ENCODE results near the gene RIMS1.
"Not testable (repeated sequence)": the region's sequence is repeated elsewhere in the genome, so short reads cannot be mapped to it uniquely, and the experiment has no call there.

RIMS1 gene

DNA sequence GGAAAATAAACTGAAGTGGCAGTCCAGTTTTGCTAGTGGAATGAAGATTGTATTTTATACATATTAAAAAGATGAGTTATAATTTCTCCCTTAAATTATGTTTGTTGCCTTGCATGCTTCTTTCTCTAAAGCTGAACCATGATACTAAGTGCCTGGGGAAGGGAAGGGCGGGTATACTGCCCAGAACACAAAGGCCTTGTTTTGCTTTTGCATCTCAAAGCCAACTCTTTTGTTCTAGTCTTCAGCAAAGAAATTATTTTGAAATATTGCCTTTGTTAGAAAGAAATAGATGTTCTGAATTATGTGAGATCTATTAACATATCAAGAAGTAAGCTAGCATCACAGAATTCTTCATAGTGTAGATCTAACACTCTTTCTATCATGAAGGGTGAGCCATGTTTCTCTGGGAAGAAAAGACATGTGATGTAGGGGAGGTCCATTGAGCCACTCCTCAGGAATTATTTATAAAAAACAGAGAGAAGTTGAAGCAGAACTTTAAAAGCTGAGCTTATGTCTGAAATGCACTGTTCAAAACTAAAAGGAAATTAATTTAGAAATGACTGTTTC lies 108.4 kb downstream of the RIMS1 start:
- no peak for DNase-seq

DNA sequence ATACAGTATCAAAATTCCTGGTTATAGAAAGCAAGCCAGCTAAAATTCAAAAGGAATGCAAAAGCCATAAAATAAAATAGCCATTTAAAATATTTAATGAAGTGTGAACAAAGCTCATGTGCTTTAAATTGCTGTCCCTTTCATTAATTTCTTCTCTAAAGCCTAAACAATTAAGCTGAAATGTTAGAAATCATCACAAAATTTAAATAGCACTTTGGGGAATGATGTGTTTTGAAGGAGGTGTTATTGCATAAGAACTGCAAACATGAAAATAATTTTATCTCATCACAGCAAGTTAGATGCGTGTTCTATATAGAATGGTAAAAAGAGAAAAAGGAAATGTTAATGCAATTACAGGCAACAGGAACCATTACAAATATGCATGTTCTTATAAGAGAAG lies 111.0 kb downstream of the RIMS1 start:
- DNase-seq: no peak

DNA sequence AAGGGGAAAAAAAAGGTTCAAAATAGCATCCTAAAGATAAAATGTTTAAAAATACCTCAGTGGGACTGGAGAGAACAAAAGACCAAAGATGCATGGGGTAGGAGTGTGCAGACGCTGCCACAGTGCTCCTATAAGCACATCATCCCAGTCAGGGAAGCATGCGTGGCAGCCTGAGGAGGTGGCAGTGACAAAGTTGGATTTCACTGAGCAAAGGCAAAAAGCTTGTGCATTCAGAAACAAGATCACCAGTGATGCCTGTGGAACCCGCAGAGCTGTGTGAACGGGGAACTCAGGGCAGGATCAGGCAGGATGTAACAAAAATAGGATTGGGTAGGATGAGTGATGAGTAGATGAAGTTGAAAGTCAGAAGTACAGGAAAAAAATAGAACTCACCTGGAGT lies 116.1 kb downstream of the RIMS1 start:
- no peak for DNase-seq

DNA sequence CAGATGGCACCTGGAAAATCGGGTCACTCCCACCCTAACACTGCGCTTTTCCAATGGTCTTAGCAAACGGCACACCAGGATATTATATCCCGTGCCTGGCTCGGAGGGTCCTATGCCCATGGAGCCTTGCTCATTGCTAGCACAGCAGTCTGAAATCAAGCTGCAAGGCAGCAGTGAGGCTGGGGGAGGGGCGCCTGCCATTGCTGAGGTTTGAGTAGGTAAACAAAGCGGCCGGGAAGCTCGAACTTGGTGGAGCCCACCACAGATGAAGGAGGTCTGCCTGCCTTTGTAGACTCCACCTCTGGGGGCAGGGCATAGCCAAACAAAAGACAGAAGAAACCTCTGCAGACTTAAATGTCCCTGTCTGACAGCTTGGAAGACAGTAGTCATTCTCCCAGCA lies 120.2 kb downstream of the RIMS1 start:
- not testable (repeated sequence) for DNase-seq

DNA sequence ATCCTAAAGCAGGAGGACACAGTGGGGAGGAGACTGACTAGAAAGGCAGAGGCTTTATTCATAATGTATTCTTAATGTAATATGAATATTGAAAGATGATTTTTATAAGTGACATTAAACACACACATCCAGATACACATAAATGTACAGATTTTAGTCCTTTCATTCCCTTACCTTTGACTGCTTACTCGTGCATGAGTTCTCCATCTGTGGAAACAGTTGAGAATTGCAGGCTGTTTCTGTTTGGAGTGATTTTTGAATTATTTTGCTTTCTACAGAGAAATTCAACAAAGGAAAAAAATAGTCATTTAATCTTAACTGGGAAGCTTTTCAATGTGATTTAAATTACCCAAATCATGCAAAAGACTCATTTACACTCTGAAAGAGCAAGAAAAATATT lies 136.5 kb downstream of the RIMS1 start:
- no peak for DNase-seq

DNA sequence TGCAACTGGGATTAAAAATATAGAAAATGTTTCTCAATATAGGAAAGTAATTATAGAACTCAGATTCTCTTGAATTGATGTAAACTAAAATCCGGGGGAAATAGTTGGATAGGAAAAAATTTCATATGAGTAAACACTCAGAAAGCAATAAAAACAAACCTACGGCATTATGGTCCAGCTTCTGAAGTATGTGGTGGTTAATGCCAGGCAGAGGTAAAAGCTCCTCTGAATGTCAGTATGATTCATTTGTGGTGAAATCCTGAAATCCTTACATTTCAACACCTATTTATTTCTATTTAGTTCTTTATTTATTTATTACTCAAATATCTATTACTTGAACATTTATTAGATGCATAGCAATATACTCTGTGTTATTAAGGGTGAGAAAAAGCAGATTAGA lies 145.1 kb downstream of the RIMS1 start:
- no peak for DNase-seq

DNA sequence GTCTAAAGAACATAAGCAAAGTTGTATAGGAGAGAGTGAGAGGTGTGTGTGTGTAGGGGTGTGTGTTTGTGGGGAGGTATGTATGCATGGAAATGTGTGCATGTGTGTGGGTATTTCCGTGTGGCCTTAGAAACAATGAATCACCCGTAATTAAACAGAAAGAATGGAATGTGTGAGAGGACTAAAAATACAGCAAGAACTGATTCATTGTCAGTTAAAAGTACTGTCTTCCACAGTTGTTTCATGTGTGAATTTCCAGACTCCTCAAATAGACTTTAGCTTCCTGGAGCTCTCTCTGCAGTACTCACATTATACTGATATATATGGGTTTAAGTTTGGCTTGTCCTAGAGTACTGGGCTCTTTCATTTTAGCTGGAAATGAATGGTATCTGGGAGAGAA lies 145.7 kb downstream of the RIMS1 start:
- DNase-seq: no peak

DNA sequence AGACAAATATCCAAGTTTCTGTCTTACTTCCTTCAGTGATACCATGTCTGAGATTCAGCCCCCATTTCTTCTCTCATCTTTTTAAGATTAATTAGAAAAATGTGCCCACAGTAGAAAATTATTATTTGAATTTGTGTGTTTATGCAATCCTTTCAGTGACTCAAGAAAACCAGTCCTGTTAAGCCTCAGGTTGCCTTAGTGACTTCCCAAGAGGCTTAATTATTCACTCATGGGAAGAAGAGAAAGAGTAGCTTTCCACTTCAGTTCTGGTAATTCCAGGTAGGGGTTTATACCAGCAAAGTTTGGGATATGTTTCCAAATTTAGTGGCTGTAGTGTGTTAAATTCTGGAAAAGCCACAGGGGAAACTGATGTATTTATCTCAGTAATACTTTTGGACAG lies 149.1 kb downstream of the RIMS1 start:
- no peak for DNase-seq

DNA sequence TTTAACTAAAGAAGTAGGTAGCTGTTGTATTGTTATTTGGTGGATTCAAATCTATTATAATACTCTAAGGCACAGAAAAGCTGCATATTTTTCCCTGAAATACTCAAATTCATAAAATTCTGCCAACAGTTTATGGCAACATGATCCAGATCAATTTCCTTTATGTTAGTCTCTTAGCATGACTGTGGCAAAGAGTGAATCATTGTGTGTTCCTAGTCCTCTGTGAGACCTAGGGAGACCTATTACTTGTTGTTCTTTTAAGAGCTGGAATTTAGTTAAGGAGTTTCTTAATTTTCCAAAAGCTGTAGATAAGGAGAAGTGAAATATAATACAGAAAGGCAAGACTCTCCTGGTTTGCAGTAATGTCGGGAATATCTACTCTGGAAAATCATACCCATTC lies 149.6 kb downstream of the RIMS1 start:
- DNase-seq: no peak

DNA sequence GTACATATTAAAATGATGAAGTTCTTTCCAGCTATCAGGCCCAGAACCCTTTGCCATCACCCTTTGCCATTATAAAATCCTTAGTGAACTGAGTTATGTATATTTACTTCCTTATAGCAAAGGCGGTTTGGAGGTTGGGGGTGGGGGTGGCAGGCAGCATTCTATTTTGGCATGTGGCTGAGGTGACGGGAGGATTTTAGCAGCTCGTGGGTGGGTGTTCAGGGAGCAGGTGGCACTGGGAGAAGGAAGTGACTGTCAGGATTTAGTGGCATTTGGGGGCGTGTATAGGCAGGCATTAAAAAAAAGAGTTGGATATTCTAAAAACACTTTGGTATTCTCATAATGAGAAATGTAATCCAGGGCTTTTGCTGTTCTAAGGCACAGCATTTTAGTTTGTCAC lies 150.7 kb downstream of the RIMS1 start:
- no peak for DNase-seq

DNA sequence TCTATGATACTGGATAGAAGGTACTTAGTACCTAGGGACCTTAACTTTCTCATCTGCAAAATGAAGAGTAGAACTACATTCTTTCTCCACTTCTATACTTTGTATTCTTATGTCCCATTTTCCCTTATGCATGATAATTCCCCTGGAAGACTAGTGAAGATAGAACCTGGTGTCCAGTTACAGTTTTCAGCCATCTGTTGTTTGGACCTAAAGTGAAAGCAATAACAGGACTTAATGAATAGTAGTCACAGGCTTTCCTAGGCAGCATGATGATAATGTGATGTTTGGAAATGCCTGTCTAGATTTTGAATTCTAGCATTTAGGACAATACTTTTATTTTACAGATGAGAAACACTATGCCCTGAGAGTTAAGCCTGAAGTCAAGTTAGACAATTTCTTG lies 153.8 kb downstream of the RIMS1 start:
- no peak for DNase-seq

DNA sequence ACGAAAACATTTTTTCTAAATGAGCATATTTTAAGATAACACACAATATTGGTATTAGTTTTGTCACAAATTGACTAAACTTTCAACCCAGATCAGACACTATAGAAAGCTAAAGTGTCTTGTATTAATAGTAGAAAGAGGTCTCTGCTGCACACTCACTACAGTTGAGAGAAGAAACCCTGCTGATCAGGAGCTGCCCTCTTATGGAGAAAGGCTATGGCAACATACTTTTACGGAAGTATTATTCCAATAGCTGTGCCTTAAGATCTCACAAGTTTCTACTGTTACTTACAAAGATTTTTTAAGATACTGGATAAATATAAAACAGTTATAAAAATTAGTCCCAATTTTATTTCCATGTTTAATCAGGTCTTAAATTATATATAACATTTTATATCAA lies 155.7 kb downstream of the RIMS1 start:
- no peak for DNase-seq

DNA sequence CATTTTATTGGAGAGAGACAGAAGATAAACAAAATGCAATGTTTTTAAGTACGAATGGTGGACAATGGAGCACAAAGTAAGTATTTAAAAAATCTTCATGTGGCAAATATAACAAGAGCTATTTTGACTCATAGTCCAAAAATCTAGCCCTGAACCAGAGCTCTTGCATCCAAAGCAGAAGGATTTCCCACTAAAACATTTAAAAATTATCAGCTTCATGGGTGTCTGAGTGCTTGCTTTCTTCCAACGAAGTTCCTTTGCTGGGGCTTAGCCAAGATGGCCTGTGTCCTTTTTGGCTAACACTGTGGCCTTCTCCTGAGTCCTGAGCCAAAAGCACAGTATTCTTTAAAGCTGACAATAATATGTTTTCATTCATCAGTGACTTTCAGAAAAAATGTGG lies 161.7 kb downstream of the RIMS1 start:
- no peak for DNase-seq

DNA sequence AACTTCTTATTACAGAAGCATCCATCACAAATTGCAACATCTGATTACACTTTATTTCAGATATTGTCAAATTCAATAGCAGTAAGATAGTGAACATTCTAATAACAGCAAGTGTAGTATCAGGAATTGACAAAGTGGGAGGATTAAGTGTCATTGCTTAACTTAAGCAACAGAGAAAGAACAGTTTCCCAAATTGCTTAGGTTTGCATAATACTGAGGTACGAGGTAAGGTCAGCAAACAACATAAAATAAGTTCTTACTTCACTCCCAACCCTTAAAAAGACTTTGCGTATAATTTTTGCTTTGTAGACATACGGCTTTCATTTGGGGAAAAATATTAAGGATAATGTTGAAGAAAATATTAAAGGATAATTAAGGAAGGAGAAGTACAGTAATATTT lies 163.0 kb downstream of the RIMS1 start:
- DNase-seq: no peak

DNA sequence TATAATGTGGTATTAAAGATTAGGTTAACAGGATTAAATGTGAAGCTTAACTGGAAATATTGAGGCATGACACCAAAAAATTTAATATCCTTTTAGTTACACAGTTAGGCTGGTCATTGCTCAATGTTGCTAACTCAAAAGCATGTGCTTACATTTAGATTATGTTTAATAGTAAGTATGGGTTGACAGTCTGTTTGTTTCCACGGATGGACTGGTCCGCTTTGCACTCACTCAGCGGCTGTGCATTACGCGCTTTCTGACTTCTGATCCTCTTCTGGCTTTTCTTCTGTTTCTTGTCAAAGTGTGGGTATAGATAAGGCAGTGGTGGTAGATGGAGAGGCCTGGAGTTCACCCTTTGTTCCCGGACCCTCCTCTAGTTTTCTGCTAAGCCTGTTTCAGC lies 174.9 kb downstream of the RIMS1 start:
- no peak for DNase-seq

DNA sequence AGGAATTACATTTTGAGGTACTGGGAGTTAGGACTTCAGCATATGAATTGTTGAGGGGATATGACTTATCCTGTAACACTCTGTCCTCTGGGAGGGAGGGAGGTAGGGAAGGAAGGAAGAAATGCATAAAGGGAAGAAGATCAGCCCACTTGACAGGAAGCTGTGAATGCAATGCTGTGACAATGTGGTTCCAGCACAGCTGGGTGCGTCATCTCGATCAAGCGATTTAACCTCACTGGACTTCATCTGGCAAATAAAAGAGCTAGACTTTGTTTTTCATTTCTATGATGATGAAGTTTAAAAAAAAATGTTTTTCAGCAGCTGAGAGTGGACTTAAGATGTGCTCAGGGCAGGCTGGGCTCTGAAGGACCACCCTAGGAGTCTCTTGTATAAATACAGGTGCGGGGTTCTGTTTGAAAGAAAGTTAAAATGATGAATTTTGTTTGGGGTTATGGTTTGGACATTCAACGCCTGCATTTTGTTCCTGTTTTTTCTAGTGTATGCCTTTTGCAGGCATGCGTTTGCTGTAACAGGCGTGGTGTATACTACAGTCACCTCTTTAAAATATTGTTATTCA lies 178.1 kb downstream of the RIMS1 start:
- DNase-seq: no peak

DNA sequence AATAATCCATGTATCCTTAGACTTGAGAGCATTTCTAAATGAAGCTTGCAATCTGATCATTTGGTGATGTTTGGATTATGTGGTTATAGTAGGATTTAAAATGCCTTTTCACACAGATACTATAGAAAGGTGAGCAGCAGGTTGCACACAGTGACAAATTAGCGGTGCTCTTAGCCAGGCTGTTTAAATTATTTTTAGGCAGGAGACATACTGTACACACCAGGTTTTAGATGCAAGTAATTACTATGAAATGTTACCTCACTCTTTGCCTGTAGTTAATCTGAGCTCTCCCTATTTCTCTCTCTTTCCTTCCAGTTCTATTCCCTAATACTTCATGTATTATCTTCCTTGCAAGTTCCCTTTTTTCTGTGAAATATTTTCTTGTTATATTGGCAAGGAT lies 191.7 kb downstream of the RIMS1 start:
- no peak for DNase-seq

DNA sequence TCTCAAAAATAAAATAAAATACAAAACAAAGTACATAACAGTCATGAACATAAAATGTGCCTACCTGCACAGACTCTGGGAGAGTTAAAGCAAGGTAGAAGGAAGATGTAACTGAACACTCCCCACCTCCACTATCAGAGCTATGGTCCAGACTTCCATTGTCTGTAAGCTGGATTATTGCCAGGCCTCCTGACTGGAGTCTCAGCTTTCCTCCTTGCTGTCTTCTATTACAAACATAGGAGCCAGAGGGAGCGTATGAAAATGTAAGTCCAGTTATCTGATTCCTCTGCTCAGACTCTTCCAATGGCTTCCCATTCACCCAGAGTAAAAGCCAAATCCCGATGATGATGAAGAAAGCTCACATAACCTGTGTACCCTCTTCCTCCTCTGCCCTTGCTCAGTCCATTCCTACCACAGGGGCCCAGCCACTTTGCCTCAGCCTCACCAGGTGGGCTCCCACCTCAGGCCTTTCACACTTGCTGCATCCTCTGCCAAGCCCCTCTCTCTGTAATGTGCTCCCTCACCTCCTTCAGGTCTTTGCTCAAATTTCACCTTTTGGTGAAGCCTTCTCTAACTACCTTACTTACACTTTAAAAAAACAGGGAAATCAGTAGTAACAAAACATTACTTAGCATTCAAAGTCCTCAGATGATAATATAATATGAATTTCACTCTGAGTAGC lies 194.1 kb downstream of the RIMS1 start:
- DNase-seq: no peak

DNA sequence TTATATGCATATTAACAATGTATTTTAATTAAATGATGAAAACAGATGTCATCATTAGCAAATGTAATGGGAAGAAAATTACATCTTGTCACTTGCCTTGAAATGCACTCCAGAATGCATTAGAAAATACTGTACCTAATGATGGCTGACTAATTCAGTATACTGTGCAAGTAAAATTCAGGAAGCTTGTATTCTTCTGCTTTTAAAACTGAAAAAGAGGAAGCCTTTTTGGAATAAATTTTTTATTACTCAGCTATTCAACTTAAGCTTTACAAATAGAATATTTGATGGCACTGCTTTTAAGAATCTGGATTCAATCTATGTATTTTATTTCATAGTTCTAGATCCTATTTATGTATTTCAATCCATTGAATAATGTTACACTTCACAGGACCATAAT lies 195.5 kb downstream of the RIMS1 start:
- no peak for DNase-seq

DNA sequence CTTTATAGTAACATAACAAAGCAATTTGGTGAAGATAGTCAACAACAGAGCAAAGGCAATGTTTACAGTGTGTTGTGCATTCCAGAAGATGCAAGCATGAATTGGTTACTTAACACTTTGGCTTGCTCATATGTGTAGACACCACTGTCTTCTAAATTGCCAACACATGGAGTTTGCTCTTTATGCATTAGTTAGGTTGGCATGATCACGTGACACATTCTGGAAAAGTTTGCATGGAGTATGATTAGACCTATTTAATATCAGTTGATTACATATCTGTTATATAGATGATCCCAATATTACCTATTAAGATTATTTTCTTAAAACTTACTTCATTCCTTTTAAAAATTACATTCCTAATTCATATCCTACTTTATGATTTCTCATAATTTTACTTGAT lies 197.6 kb downstream of the RIMS1 start:
- DNase-seq: no peak

DNA sequence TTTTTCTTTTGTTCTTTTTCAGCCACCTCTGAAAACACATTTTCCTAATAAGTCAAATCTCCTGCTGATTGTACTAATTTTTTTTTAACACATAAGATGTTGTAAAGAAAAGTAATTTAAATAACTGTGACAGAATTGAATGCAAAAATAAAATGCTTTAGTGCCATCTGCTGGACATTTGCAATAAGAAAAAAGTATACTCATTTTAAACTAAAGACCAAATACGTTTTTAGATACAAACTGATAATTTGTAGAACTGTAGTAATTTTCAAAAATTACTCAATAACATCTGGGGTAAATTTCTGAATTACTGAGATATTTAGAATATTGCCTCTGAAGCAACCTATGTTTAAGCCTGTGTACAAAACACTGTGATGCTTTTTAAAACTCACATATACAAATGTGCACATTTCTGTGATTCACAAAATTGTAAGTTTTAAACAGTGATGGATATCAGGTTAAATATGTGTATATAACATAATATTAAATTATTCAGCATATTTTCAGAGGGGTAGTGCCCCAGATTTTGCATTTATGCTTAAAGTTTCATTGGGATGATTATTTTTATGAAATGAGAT lies 198.7 kb downstream of the RIMS1 start:
- peak; percentile 16 for DNase-seq

DNA sequence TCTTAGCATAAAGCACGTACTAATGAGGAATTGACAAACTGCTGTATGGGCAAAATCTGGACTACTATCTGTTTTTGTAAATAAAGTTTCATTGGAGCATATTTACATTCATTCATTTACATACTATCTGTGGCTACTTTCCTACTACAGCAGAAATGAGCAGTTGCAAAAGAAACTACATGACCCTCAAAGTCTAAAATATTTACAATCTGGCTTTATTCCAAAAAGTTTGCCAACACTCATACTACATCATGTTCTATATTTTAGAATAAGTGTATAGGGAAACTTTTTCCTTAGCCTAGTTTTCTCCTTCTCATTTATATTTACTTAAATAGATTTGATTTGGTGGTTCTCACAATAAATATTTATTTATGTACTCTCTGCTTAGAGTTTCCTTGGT lies 208.2 kb downstream of the RIMS1 start:
- no peak for DNase-seq

DNA sequence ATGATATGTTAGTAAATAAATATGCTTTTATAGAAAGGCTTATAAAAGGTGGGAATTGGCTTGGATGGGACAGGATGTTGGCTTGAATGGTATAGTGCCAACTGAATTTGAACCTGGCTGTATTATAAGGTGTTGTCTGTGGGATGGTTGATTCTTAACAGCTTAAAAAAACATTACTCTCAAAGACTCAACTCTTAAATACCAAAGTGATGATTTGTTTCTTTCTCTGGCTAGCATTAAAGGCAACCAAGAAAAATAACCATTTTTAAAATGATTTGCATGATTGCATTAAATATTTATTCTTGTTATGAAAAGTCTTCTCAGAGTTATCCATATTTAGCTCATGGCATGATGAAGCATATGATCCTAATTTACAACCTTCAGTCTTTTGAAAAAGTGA lies 216.2 kb downstream of the RIMS1 start:
- DNase-seq: no peak

DNA sequence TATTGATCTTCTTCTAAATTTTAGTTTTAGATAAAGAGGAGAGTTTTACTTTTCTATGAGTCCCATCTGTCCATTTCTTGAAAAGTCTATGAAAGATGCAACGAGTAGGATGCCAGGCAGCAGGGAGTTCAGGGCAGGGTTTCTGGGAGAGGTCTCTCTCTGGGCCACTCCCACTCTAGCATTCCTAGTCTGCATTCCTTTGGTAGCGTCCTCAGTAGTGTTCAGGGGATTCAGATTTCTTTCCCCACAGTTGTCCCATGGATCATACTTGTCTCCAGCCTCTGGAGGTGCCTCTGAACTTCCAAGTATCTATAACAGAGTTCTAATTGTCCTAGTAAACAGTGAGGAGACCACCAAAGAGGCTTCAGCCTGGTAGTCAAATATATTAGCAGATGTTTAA lies 225.3 kb downstream of the RIMS1 start:
- DNase-seq: no peak

DNA sequence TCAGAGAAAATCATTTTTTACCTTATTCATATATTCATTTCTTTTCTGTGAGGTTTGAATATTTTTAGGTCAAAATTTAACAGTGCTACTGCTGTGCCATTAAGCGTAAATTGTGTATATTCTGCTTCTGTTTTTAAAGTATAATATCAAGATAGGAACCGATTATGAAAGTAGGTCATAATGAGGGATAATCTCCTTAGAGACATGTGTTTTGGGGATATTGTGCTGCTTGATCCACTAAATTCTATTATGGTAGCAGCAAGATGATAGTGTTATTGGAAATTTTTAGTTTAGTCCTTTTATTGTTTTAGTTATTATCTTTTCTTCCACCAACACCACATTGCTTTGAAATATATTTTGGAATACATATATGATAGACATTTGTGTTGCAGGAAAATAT lies 244.0 kb downstream of the RIMS1 start:
- no peak for DNase-seq
